Hematopoietic multipotent progenitor cell treated with erythropoietin and hydrocortisone succinate and interleukin-3 and kit ligand, for 15 days (in vitro differentiated cells): ENCODE data around the gene ZNF593.

Source experiments
- DNase-seq: peaks from one replicate; pipeline ENCODE4 v3.0.0-alpha.2; 2015; ENCODE audit warnings: low spot score

The ZNF593 gene

GRCh38 chr1:26210147-26210870 is 40.6 kb downstream of the ZNF593 start:
- no peak for DNase-seq

GRCh38 chr1:26212726-26213125 is 43.0 kb downstream of the ZNF593 start:
- DNase-seq, result no peak

GRCh38 chr1:26213335-26213905 is 43.7 kb downstream of the ZNF593 start:
- DNase-seq, result no peak

GRCh38 chr1:26215246-26215645 is 45.5 kb downstream of the ZNF593 start:
- DNase-seq, result no peak

GRCh38 chr1:26218906-26219494 is 49.3 kb downstream of the ZNF593 start:
- DNase-seq, result no peak
